OCI-LY3 (cell line): ENCODE results near the gene INVS.

ENCODE experiments used
- H2AFZ ChIP-seq: fragments of 200-600, 300-600 bp; shearing (Covaris generic); 2 replicates; pipeline ENCODE4 v1.6.0; 2014; ENCODE audit warnings: antibody characterized with exemption, low read depth, low read length
- H3K27ac ChIP-seq: fragments of 200-600, 300-600 bp; sonication (generic); 2 replicates; pipeline ENCODE4 v1.5.1; 2014; ENCODE audit warnings: mild to moderate bottlenecking, low read length, moderate library complexity, mixed read lengths
- H3K27me3 ChIP-seq: fragments of 200-600, 300-600 bp; sonication (generic); 2 replicates; pipeline ENCODE4 v1.6.1; 2014; ENCODE audit warnings: low read depth, low read length, mixed read lengths
- H3K36me3 ChIP-seq: fragments of 200-600, 300-600 bp; sonication (generic); replicated peaks from 2 replicates; pipeline ENCODE3; 2014; ENCODE audit warnings: low read depth, low read length, mixed read lengths
- H3K4me1 ChIP-seq: fragments of 300-600, 200-600 bp; sonication (generic); 2 replicates; pipeline ENCODE4 v1.6.1; 2014; ENCODE audit warnings: low read length, mixed read lengths
- H3K4me2 ChIP-seq: fragments of 200-600, 300-600 bp; sonication (generic); 2 replicates; pipeline ENCODE4 v1.6.1; 2014; ENCODE audit warnings: low read length, mixed read lengths
- H3K4me3 ChIP-seq: fragments of 300-600, 200-600 bp; sonication (generic); 2 replicates; pipeline ENCODE4 v1.5.1; 2014; ENCODE audit warnings: antibody characterized with exemption, mild to moderate bottlenecking, low read length, moderate library complexity
- H3K79me2 ChIP-seq: fragments of 300-600, 200-600 bp; shearing (Covaris generic); 2 replicates; pipeline ENCODE4 v1.6.1; 2014; ENCODE audit warnings: mild to moderate bottlenecking, low read length, mixed read lengths
- H3K9ac ChIP-seq: fragments of 300-600, 200-600 bp; shearing (Covaris generic); 2 replicates; pipeline ENCODE4 v1.6.0; 2014; ENCODE audit warnings: mild to moderate bottlenecking, low read length, moderate library complexity
- H3K9me3 ChIP-seq: fragments of 200-600, 300-600 bp; shearing (Covaris generic); 2 replicates; pipeline ENCODE4 v1.6.1; 2014; ENCODE audit warnings: low read length, mixed read lengths; ENCODE audit not compliant: insufficient read depth
- H4K20me1 ChIP-seq: fragments of 200-600, 300-600 bp; sonication (generic); 2 replicates; pipeline ENCODE4 v1.6.1; 2016; ENCODE audit warnings: low read length, mixed read lengths; ENCODE audit not compliant: insufficient read depth
- CTCF ChIP-seq: fragments of 200-600, 300-600 bp; sonication (generic); IDR thresholded peaks from 2 replicates; pipeline ENCODE4 v1.5.1; 2014; ENCODE audit warnings: antibody characterized with exemption, low read length, low read depth
- EZH2phosphoT487 ChIP-seq: fragments of 200-600 bp; shearing (Covaris generic); IDR thresholded peaks from 2 replicates; pipeline ENCODE4 v1.6.1; 2018; ENCODE audit warnings: antibody characterized with exemption, mixed run types, low read depth

The INVS gene

GRCh38 chr9:100268271-100268670 is 169.2 kb downstream of the INVS start:
- no peak for TF ChIP-seq EZH2phosphoT487
- Histone ChIP-seq H3K4me3 (no peak overlapping the region), H4K20me1 (no peaks in the 10 kb centered on the region), H3K36me3 (peaks cover 11% of the 10 kb centered on the region), H2AFZ (no peak overlapping the region), H3K27ac (no peak overlapping the region), H3K79me2 (no peaks in the 10 kb centered on the region), H3K27me3 (no peaks in the 10 kb centered on the region), H3K9ac (no peak overlapping the region), H3K4me2 (no peak overlapping the region), H3K4me1 (no peaks in the 10 kb centered on the region), H3K9me3 (no peaks in the 10 kb centered on the region)

GRCh38 chr9:100269656-100270055 is 170.6 kb downstream of the INVS start:
- Histone ChIP-seq H3K79me2 (no peaks in the 10 kb centered on the region), H3K27ac (no peak overlapping the region), H3K36me3 (peaks cover 15% of the 10 kb centered on the region), H3K4me3 (no peak overlapping the region), H3K9me3 (no peaks in the 10 kb centered on the region), H3K9ac (no peak overlapping the region), H2AFZ (no peak overlapping the region), H3K27me3 (no peaks in the 10 kb centered on the region), H4K20me1 (no peaks in the 10 kb centered on the region), H3K4me2 (no peak overlapping the region), H3K4me1 (no peaks in the 10 kb centered on the region)
- TF ChIP-seq CTCF (no peak), EZH2phosphoT487 (no peak)

GRCh38 chr9:100277166-100277979 is 178.3 kb downstream of the INVS start:
- H3K9me3 ChIP-seq, result no peaks in the 10 kb centered on the region
- peaks cover 25% of the 10 kb centered on the region for H3K4me1 ChIP-seq
- peaks cover 18% of the 10 kb centered on the region for H3K36me3 ChIP-seq
- no peaks in the 10 kb centered on the region for H3K79me2 ChIP-seq
- peak overlapping the region; percentile 12; the same call in 1 of the 2 replicates for H3K4me2 ChIP-seq
- no peak overlapping the region for H3K4me3 ChIP-seq
- H3K27ac ChIP-seq, result no peak overlapping the region
- no peaks in the 10 kb centered on the region for H4K20me1 ChIP-seq
- no peak for TF ChIP-seq EZH2phosphoT487
- TF ChIP-seq CTCF, result no peak
- no peak overlapping the region for H2AFZ ChIP-seq
- no peaks in the 10 kb centered on the region for H3K27me3 ChIP-seq
- H3K9ac ChIP-seq, result no peak overlapping the region

GRCh38 chr9:100281066-100281465 is 182.0 kb downstream of the INVS start:
- H3K36me3 ChIP-seq, result peaks cover 33% of the 10 kb centered on the region
- no peak overlapping the region for H3K27ac ChIP-seq
- H3K9ac ChIP-seq, result no peak overlapping the region
- H3K4me3 ChIP-seq, result no peak overlapping the region
- no peaks in the 10 kb centered on the region for H3K27me3 ChIP-seq
- H3K4me1 ChIP-seq, result peaks cover 14% of the 10 kb centered on the region
- no peaks in the 10 kb centered on the region for H3K9me3 ChIP-seq
- no peaks in the 10 kb centered on the region for H4K20me1 ChIP-seq
- no peak overlapping the region for H2AFZ ChIP-seq
- no peak overlapping the region for H3K4me2 ChIP-seq
- no peaks in the 10 kb centered on the region for H3K79me2 ChIP-seq
- TF ChIP-seq EZH2phosphoT487, result no peak
- TF ChIP-seq CTCF, result no peak
